HG02798 (cell line): ENCODE data around the gene RAD51B.
A peak's percentile ranks its signal among the peaks of the same experiment; 100 is the strongest.

ENCODE experiments used
- ATAC-seq: cut with Tn5 transposase; IDR thresholded peaks from one replicate; pipeline ENCODE4 v1.9.1; 2021; ENCODE audit warnings: mild to moderate bottlenecking; ENCODE audit not compliant: unreplicated experiment, poor library complexity

RAD51B gene

GRCh38 chr14:68159701-68160633 is 340.4 kb downstream of the RAD51B start:
- ATAC-seq: no peak

GRCh38 chr14:68160779-68161546 is 341.4 kb downstream of the RAD51B start:
- ATAC-seq: no peak

GRCh38 chr14:68162887-68163286 is 343.3 kb downstream of the RAD51B start:
- no peak for ATAC-seq

GRCh38 chr14:68164711-68165113 is 345.1 kb downstream of the RAD51B start:
- no peak for ATAC-seq

- ATAC-seq: no peak
These were observed 345.8 kb downstream of the RAD51B start for GRCh38 chr14:68165274-68165843.

- ATAC-seq: no peak
These were observed 347.3 kb downstream of the RAD51B start for GRCh38 chr14:68166731-68167382.

GRCh38 chr14:68167383-68168087 is 348.0 kb downstream of the RAD51B start:
- ATAC-seq: no peak

GRCh38 chr14:68168460-68169109 is 349.0 kb downstream of the RAD51B start:
- ATAC-seq: no peak

- ATAC-seq: no peak
These were observed 352.6 kb downstream of the RAD51B start for GRCh38 chr14:68172216-68172615.

GRCh38 chr14:68172627-68173026 is 353.0 kb downstream of the RAD51B start:
- ATAC-seq: peak; percentile 45

GRCh38 chr14:68173227-68173972 is 353.8 kb downstream of the RAD51B start:
- no peak for ATAC-seq

- ATAC-seq: no peak
These were observed 354.9 kb downstream of the RAD51B start for GRCh38 chr14:68174446-68174845.

GRCh38 chr14:68176687-68177086 is 357.1 kb downstream of the RAD51B start:
- no peak for ATAC-seq

- ATAC-seq: no peak
These were observed 358.1 kb downstream of the RAD51B start for GRCh38 chr14:68177728-68178127.

- ATAC-seq: no peak
These were observed 358.7 kb downstream of the RAD51B start for GRCh38 chr14:68178282-68178681.

- ATAC-seq: peak; percentile 12
These were observed 362.1 kb downstream of the RAD51B start for GRCh38 chr14:68181519-68182326.

- ATAC-seq: peak; percentile 80
These were observed 362.9 kb downstream of the RAD51B start for GRCh38 chr14:68182492-68182891.
